Activated T-helper 1 cell treated with Interleukin-2 at 50 U/mL for 16 hours (primary cell): ENCODE measurements around the gene UBXN11.

Experiments
- DNase-seq: peaks from one replicate; pipeline ENCODE4 v3.0.0-alpha.2; 2020; ENCODE audit warnings: low read depth

The UBXN11 gene

DNA sequence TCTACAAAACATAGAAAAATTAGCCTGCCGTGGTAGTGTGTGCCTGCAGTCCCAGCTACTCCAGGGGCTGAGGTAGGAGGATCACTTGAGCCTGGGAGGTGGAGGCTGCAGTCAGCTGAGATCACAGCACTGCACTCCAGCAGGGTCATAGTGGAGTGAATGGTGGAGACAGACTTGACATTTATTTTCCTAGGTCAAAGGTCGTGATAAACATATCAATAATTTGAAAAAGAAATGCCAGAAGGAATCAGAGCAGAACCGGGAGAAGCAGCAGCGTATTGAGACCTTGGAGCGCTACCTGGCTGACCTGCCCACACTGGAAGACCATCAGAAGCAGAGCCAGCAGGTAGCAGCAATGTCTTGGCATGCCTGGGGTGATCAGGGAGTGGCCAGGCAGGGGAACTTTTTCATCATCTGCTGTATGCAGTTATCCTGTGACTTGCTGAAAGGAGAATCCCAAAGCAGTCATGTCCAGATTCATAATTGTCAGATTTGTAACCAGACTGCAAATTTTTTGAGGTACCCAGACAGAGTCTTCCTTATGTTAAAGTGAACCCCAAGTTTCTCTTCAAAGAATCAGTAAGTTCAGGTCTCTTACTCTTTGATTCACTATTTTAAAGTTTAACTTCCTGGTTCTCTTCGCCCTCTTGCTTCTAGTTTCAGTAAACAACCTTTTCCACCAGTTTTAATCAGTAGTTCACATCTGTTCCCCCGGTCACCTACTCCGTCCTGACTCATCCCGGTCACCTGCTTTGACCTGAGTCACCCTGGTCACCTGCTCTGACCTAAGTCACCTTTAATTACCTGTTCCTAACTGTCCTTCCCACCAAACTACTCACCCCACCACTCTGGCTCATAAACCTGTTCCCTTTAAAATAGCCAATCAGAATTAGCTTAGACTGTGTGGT is 37.9 kb downstream of the UBXN11 start:
- no peak for DNase-seq

DNA sequence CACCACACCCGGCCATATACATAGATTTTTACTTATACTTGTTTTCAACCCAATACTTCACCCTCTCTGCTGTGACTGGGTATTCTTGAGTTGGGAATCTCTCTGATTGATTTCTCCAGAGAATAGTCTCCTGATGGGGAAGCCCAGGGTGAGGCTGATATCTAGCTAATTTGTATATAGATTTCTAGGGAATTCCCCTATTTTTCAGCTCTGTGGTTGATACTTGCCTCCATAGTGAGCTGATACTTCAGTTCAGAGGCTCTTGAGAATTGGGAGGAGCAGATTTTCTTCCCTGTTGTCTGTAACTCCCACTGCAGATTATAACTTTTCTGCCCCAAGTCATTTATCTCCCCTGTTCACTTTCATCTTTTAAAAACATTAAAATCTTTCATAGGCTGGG is 41.0 kb downstream of the UBXN11 start:
- no peak for DNase-seq

DNA sequence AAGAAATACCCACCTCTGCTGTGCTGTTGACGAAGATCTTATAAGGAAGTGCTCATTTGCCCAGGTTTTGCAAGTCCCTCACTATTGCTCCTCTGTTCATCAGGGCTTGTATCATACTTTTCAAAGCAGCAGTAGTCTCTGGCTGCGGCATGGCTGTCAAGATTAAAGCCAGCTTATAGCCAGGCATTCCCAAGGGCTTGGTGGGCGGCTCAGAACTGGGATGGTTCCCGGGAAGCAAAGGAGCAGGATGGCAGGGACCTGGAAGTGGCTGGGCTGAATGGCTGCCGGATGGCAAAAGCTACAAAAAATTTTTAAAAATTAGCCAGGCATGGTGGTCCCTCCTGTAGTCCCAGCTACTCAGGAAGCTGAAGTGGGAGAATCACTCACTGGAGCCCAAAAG is 43.2 kb downstream of the UBXN11 start:
- no peak for DNase-seq

DNA sequence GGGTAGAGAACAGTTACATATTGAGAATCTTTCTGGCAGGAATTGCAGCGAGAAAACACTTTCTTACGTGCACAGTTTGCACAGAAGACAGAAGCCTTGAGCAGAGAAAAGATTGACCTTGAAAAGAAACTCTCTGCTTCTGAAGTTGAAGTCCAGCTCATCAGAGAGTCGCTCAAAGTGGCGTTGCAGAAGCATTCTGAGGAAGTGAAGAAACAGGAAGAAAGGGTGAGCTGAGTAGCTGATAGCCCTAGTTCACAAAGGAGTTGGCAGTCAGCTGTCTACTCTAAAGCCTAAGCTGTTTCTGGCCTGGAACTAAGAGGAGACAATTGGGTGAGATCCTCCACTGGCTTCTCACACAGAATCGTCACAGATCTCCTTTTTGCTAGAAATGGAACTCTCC is 46.9 kb downstream of the UBXN11 start:
- DNase-seq: no peak

DNA sequence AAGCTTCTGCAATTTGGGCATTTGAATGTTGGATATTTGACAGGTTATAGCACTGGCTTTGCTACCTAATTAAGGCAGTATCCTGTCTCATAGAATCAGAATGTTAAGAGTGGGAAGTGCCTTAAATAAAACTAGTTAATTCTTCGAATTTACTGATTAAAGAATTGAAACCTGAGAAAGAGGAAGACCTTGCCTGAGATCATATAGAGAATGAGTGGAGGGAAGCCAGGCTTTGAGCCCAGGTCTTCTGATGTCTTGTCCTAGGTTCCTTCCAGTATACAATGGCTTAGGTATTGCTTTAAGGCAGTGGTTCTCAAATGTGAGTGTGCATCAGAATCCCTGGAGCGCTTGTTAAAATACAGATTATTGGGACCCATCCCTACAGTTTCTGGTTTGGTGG is 47.4 kb downstream of the UBXN11 start:
- no peak for DNase-seq

DNA sequence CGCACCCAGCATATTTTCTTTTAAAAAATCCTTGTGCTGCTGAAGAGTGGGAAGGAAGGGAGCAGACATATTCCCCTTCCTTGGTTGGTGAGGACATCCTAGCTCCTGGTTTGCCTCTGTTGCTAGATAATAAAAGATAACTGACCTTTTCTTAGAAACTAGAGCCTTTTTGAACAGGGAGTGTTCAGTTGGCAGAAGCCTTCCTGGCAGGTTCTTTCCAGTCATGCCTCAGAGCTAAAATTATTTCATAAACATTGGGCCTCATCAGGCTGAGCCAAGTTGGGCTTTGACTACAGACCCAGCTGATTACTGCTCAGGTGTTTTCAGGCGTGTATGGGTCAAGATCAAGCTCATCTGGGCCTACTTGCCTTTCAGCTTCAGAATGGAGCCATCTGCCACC is 49.2 kb downstream of the UBXN11 start:
- DNase-seq: no peak

DNA sequence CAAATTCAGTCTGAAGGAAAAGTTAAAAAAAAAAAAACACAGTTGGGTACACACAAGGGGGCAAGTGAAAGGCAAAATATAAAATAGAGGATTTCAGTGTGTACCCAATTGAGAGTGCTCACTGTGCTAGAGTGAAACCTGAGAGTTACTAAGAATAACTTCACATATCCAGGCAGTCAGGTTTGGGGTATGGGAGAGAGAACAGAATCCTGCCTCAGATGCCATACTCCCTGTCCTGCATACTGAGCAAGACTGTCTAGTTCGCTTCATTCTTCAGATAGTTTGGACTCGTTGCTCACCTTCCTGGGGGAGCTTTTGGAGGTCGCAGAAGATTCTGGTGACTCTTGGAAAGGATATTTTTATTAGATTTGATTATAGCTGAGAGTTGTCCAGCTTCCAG is 52.0 kb downstream of the UBXN11 start:
- no peak for DNase-seq

DNA sequence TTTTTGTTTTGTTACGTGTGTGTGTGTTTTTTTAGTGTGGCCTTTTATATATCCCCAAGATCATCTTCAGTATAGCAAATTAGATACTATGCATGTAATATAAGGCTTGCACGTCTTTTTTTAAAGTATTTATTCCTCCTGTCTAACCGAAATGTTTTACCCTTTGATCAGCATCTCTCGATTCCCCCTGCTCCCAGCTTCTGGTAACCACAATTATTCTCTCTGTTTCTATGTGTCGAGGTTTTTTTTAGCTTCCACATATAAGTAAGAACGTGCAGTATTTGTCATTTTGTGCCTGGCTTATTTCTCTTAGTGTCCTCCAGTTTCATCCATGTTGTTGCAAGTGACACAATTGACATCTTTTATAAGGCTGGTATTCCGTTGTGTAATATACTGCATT is 53.7 kb downstream of the UBXN11 start:
- DNase-seq: no peak

DNA sequence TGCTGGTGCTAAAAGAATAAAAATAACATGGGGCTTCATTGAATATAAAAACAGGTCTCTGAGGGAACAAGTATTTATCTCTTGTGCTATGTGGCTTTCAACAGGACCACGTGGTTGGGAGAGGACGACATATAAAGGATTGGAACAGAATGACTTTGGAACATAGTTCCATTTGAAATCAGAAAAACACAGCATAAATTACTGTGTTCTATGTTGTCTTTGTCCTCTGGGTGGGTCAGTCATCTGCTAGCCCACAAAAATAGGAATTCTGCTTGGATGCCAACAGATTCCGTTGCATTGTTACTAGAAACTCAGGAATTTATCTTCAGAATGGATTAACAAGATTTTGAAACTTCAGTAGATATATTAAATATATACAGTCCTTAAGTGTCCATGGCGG is 66.5 kb downstream of the UBXN11 start:
- no peak for DNase-seq

DNA sequence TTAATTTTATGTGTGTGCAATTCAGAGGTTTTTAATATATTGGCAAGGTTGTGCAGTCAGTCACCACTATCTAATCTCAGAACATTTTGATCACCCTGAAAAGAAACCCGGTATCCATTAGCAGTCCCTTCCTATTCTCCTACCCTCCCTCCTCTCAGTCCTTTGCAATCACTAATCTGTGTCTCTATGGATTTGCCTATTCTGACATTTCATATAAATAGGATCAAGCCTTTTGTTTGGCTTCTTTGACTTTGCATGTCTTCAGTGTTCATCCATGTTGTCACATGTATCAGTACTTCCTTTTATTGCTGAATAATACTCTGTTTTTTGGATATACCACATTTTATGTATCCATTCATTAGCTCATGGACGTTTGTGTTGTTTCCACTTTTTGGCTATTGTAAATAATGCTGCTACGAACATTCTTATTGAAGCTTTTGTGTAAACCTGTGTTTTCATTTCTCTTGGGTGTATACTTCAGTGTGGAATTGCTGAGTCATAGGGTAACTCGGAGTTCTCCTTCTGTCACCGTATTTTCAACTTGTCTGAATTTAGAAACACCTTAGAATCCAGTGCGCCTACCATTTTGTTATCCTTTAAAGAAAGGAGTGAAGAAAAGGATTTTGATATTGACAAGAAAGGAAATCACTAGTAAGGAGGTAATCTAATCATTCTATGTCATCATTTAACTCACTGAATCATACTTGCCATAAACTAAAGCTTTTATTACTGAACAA is 69.0 kb downstream of the UBXN11 start:
- no peak for DNase-seq

DNA sequence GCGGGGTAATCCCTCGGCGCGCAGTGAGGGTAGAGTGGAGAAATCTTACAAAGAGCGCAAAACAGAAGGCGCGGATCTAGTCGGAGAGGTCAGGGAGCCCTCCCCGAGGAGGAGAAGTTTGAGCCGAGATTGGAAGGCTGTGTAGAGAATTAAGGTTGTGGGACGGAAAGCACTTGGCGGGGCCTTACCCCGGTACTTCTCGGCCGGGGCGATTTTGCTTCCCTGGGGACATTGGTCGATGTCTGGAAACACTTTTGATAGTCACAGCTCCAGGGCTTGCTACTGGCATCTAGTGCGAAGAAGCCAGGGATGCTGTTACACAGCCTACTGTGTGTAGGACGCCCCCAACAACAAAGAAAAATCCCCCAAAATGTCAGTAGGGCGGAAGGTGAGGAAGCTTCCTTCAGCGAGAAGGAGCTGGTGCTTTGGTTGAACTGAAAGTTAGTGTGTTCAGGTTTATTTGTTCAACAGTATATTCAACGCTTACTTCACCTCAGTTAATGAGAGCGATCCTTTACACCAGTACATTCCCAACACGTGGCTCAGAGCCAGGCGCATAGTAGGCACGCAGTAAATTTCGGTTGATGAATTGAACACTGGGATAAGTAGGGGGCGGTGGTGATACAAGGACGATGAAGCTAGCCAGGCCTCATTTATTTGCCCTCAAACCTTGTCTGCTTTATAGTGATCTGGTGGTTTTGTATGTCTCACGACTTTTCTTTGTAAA is 71.6 kb downstream of the UBXN11 start:
- no peak for DNase-seq

DNA sequence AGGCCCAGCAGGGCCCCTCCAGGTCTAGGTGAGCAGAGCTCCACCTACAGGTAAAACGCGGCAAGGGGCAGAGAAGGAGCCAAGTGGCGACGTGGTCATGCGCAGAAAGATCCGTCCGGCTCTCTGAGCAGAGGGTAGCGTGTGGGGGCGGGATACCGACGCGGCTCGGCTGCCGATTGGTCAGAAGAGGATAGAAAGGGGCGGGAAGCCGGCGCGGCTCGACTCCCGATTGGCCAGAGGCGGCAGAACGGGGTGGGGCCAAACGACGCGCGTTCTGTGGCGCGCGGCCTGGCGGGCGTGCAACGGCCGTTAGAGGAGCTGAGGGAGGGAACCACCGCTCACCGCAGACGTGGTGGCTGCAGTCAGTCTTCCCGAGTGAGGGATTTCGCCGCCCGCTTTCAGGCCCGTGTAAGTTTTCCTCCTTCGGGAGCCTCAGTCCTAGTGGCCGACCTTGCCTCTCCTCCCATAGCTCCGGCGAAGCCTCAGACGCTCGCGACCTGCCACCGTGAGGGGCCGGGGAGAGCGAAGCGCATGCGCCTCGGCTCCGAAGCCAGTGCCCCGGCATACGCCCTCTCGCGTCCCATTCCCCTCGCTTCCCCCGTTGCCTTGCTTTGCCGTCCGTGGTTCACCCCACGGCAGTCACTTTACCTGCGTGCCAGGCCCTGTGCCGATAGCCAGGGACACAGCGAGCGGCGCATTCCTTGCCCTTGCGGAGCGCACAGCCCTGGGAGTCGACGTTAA is 72.4 kb downstream of the UBXN11 start, which contains the start of gene CEP85:
Gene CEP85, plus strand, starts transcription at position 298 of the 741 bp plus-strand sequence. CDS start 5,584 bp downstream, outside the sequence.
- DNase-seq: peak; percentile 97
